Measurements from ENCODE around the gene IFIH1.

Gene IFIH1

DNA sequence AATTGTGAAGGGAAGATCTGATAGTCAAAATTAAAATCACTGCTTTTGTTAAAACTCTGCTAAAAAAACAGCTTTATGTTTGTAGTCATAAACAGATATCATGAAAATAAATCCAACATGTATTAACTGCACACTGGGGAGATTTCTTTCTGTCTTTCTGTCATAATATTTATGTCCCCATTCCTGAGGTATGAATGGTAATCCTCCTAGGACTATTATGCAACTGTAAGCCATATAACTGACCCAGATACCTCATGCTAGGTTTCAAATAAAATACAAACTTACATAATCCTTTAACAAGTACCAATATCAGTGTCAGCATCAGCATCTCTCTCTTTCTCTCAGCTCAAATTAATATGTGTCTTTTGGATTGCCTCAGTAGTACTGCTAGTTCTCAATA is 18.2 kb downstream of the IFIH1 start:
- TF ChIP-seq, protein P1, sequence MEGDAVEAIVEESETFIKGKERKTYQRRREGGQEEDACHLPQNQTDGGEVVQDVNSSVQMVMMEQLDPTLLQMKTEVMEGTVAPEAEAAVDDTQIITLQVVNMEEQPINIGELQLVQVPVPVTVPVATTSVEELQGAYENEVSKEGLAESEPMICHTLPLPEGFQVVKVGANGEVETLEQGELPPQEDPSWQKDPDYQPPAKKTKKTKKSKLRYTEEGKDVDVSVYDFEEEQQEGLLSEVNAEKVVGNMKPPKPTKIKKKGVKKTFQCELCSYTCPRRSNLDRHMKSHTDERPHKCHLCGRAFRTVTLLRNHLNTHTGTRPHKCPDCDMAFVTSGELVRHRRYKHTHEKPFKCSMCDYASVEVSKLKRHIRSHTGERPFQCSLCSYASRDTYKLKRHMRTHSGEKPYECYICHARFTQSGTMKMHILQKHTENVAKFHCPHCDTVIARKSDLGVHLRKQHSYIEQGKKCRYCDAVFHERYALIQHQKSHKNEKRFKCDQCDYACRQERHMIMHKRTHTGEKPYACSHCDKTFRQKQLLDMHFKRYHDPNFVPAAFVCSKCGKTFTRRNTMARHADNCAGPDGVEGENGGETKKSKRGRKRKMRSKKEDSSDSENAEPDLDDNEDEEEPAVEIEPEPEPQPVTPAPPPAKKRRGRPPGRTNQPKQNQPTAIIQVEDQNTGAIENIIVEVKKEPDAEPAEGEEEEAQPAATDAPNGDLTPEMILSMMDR (IDR thresholded peaks at IDR 0.05; ENCODE audit: low read depth, low read length), result no peak
- H3K4me3 ChIP-seq (replicated peaks in 1 of 2; ENCODE audit: low read depth in 2 of 2, low read length in 2 of 2), result no peak overlapping the region
- DNase-seq (ENCODE audit: low read depth in 2 of 2), result peak in 1 of 2 donors; percentile 77

DNA sequence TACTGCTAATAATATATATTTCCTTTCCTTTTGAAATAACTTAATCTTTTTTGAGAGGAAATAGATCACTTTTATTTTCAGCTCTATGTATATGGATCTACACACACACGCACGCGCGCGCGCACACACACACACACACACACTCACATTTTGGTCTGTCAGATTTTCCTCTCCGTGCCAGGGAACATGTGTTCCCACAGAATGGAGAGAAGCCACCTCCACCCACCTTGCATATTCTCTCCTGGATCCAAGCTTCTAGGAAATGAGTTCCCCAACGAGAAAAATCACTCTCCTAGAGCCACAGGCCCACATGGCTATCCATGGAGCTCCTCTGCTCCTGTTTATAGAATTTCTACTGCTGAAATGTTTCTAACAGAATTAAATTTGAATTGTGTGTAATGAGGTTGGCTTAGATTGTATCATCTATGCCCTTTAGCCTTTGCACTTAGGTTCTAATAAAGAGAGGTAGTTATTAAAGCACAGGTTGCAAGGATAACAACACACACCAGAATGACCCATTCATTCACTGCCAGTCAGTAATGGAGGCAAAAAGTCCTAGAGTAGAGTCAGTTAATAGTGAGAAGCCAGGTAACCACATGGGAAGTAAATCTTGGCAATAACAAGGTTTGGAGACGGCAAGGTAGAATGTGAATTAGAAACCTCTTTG is 19.7 kb downstream of the IFIH1 start:
- DNase-seq (ENCODE audit: low read depth in 2 of 2), result no peak
- TF ChIP-seq, protein P1 (IDR thresholded peaks at IDR 0.05; ENCODE audit: low read depth, low read length), result no peak
- no peak overlapping the region for H3K4me3 ChIP-seq (replicated peaks in 1 of 2; ENCODE audit: low read depth in 2 of 2, low read length in 2 of 2)

DNA sequence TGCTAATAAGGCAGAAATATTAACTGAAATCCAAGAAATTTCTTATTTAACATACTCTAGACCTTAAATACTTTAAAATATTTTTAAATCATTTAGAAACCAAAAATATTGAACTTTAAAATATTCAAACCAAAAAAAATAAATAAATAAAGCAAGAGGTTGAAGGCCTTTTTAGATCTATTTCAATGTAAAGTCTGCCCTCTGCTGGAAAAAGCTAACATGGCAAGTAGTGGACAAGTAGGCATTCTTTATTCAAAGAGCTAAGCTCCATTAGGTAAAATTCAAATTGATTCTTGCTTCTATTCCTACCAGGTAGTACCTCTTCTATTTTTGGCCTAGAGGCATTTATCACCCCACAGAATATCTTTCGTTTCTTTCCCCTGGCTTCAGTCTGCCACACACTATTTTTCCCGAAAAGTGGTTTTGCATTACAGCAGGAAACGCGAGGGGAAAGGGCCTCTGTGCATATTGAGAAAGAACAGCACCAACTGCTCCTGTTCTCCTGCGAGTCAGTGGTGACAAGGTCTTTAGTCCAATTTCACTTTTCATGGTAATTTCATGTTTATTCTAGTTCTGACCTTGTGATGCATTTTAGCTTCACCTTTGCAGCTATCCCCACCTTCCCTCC is 20.4 kb downstream of the IFIH1 start:
- no peak overlapping the region for H3K4me3 ChIP-seq (replicated peaks in 1 of 2; ENCODE audit: low read depth in 2 of 2, low read length in 2 of 2)
- TF ChIP-seq, protein P1 (IDR thresholded peaks at IDR 0.05; ENCODE audit: low read depth, low read length), result peak; percentile 71
- DNase-seq (ENCODE audit: low read depth in 2 of 2), result peak; percentile 89 to 90

DNA sequence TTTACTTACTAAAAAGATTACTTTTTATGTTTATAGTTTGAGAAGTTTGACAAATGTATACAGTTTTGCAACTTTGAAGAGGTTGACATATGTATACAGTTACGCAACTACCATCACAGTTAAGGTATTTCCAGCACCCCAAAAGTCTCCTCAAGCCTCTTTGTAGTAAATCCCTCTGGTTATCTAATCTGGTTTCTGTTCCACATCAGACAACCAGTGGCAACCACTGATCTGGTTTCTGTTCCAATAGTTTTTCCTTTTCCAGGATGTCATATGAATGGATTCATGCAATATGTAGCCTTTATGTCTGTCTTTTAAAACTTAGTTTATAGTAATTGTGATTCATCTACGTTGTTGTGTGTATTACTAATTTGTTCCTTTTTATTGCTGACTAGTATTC is 23.5 kb downstream of the IFIH1 start:
- no peak for DNase-seq (ENCODE audit: low read depth in 2 of 2)
- TF ChIP-seq, protein P1 (IDR thresholded peaks at IDR 0.05; ENCODE audit: low read depth, low read length), result no peak

DNA sequence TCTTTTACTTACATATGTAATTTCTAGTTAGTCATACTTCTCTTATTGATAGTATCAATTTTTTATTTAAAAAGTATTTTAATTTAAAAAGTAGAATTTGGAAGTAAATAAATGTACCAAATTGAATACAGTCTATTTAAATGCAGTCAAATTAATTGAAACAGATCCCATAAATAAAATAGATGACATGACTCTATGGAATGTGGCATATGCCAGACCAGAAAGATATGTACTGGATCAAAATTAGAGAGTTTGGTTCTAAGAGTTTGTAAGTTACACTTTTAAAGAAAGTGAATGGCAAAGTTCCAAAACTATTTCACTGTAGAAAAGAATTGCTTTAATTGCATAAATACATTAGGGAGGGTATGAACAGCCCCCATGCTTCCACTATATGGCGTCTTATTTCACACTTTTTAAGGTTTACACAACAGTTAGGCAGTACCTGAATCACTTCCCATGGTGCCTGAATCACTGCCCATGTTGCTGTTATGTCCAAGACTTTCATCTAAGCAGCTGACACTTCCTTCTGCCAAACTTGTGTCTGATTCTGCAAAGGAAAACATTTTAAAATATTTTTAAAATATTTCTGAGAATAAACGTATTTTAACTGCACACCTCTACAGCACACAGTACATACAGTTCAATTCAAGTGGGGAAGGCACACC is 25.2 kb downstream of the IFIH1 start:
- peak; percentile 39 to 77 for DNase-seq (ENCODE audit: low read depth in 2 of 2)
- TF ChIP-seq, protein P1 (IDR thresholded peaks at IDR 0.05; ENCODE audit: low read depth, low read length), result no peak
- no peak overlapping the region for H3K4me3 ChIP-seq (replicated peaks in 1 of 2; ENCODE audit: low read depth in 2 of 2, low read length in 2 of 2)

More for the DNA sequence above, 23.5 kb downstream of the IFIH1 start:
- H3K4me3 ChIP-seq (replicated peaks in 1 of 2; ENCODE audit: low read depth in 2 of 2, low read length in 2 of 2), result no peak overlapping the region

DNA sequence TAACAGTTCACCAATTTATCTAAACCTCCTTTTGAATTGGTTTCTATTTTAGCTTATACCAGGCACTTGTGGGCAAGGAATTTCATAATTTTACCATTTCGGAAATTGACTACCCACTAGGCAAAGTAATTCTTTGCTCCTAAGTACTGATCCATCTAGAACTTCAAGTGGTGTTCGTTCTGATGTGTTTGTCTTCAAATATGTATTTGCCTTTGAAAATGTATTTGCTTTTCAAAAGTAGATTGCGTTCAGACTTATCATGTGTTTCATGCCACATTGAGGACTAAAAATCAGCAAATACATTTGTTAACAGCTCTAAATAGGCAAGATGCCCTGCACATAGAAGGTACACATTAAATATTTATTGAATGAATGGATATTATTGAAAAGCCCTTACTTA is 26.7 kb downstream of the IFIH1 start:
- TF ChIP-seq, protein P1 (IDR thresholded peaks at IDR 0.05; ENCODE audit: low read depth, low read length), result no peak
- no peak overlapping the region for H3K4me3 ChIP-seq (replicated peaks in 1 of 2; ENCODE audit: low read depth in 2 of 2, low read length in 2 of 2)
- no peak for DNase-seq (ENCODE audit: low read depth in 2 of 2)

Measured in cardiac fibroblast (primary cell).